ENCODE data around the gene BCAS4.
"Not testable (repeated sequence)": the region's sequence is repeated elsewhere in the genome, so short reads cannot be mapped to it uniquely, and the experiment has no call there.

The BCAS4 gene

GRCh38 chr20:50787181-50787580 is 7.7 kb upstream of the BCAS4 start:
- no peaks in the 10 kb centered on the region for H3K4me1 Mint-ChIP-seq
- H3K9me3 Mint-ChIP-seq = no peaks in the 10 kb centered on the region
- H3K27ac Mint-ChIP-seq = no peak overlapping the region
- H3K4me3 Mint-ChIP-seq = no peak overlapping the region
- H3K36me3 Mint-ChIP-seq = no peaks in the 10 kb centered on the region
- no peaks in the 10 kb centered on the region for H3K27me3 Mint-ChIP-seq

- H3K27ac Mint-ChIP-seq = no peak overlapping the region
- H3K9me3 Mint-ChIP-seq = no peaks in the 10 kb centered on the region
- H3K4me1 Mint-ChIP-seq = peaks cover 6% of the 10 kb centered on the region
- no peak overlapping the region for H3K4me3 Mint-ChIP-seq
- no peaks in the 10 kb centered on the region for H3K27me3 Mint-ChIP-seq
- no peaks in the 10 kb centered on the region for H3K36me3 Mint-ChIP-seq
Measured at GRCh38 chr20:50788045-50788991, 6.5 kb upstream of the BCAS4 start.

GRCh38 chr20:50789968-50790650 is 4.8 kb upstream of the BCAS4 start:
- Mint-ChIP-seq H3K27ac (peak overlapping the region; percentile 26), H3K36me3 (no peaks in the 10 kb centered on the region), H3K27me3 (no peaks in the 10 kb centered on the region), H3K4me3 (no peak overlapping the region), H3K4me1 (peaks cover 6% of the 10 kb centered on the region), H3K9me3 (no peaks in the 10 kb centered on the region)

GRCh38 chr20:50790651-50791277 is 4.1 kb upstream of the BCAS4 start:
- Mint-ChIP-seq H3K4me3 (peak overlapping the region; percentile 58), H3K36me3 (no peaks in the 10 kb centered on the region), H3K9me3 (no peaks in the 10 kb centered on the region), H3K4me1 (peaks cover 11% of the 10 kb centered on the region), H3K27ac (peak overlapping the region; percentile 35), H3K27me3 (no peaks in the 10 kb centered on the region)

- no peaks in the 10 kb centered on the region for H3K36me3 Mint-ChIP-seq
- peak overlapping the region; percentile 5 for H3K4me3 Mint-ChIP-seq
- no peaks in the 10 kb centered on the region for H3K9me3 Mint-ChIP-seq
- no peak overlapping the region for H3K27ac Mint-ChIP-seq
- peaks cover 16% of the 10 kb centered on the region for H3K4me1 Mint-ChIP-seq
- no peaks in the 10 kb centered on the region for H3K27me3 Mint-ChIP-seq
Measured at GRCh38 chr20:50792708-50793574, 1.9 kb upstream of the BCAS4 start.

- Mint-ChIP-seq H3K4me1 (peaks cover 16% of the 10 kb centered on the region), H3K4me3 (peak overlapping the region; percentile 52)
- not testable (repeated sequence) for H3K9me3 Mint-ChIP-seq, H3K27me3 Mint-ChIP-seq, H3K27ac Mint-ChIP-seq, H3K36me3 Mint-ChIP-seq
Measured at GRCh38 chr20:50793575-50794016, 1.3 kb upstream of the BCAS4 start.

GRCh38 chr20:50794181-50794845 is 548 bp upstream of the BCAS4 start:
- H3K4me1 Mint-ChIP-seq = peaks cover 16% of the 10 kb centered on the region

GRCh38 chr20:50797142-50797541 is 2.3 kb downstream of the BCAS4 start:
- H3K36me3 Mint-ChIP-seq = peaks cover 1% of the 10 kb centered on the region
- no peak overlapping the region for H3K27ac Mint-ChIP-seq
- H3K4me3 Mint-ChIP-seq = no peak overlapping the region
- no peaks in the 10 kb centered on the region for H3K9me3 Mint-ChIP-seq
- H3K27me3 Mint-ChIP-seq = no peaks in the 10 kb centered on the region
- H3K4me1 Mint-ChIP-seq = peaks cover 27% of the 10 kb centered on the region

More at GRCh38 chr20:50794181-50794845, 548 bp upstream of the BCAS4 start:
- Mint-ChIP-seq H3K27ac (no peak overlapping the region), H3K9me3 (no peaks in the 10 kb centered on the region), H3K36me3 (no peaks in the 10 kb centered on the region), H3K4me3 (peak overlapping the region; percentile 76), H3K27me3 (no peaks in the 10 kb centered on the region)

GRCh38 chr20:50798650-50799049 is 3.8 kb downstream of the BCAS4 start:
- Mint-ChIP-seq H3K9me3 (no peaks in the 10 kb centered on the region), H3K4me3 (no peak overlapping the region), H3K27ac (no peak overlapping the region), H3K4me1 (peaks cover 24% of the 10 kb centered on the region), H3K27me3 (no peaks in the 10 kb centered on the region), H3K36me3 (peaks cover 1% of the 10 kb centered on the region)

GRCh38 chr20:50799176-50799889 is 4.5 kb downstream of the BCAS4 start:
- Mint-ChIP-seq H3K27ac (peak overlapping the region; percentile 23), H3K27me3 (no peaks in the 10 kb centered on the region), H3K4me1 (peaks cover 26% of the 10 kb centered on the region), H3K9me3 (no peaks in the 10 kb centered on the region), H3K36me3 (peaks cover 1% of the 10 kb centered on the region), H3K4me3 (no peak overlapping the region)

GRCh38 chr20:50799890-50800550 is 5.2 kb downstream of the BCAS4 start:
- H3K9me3 Mint-ChIP-seq = no peaks in the 10 kb centered on the region
- H3K36me3 Mint-ChIP-seq = peaks cover 1% of the 10 kb centered on the region
- peak overlapping the region; percentile 33 for H3K27ac Mint-ChIP-seq
- peaks cover 33% of the 10 kb centered on the region for H3K4me1 Mint-ChIP-seq
- H3K4me3 Mint-ChIP-seq = no peak overlapping the region
- H3K27me3 Mint-ChIP-seq = no peaks in the 10 kb centered on the region

- not testable (repeated sequence) for H3K27me3 Mint-ChIP-seq, H3K4me3 Mint-ChIP-seq, H3K36me3 Mint-ChIP-seq, H3K9me3 Mint-ChIP-seq
- peaks cover 38% of the 10 kb centered on the region for H3K4me1 Mint-ChIP-seq
- peak overlapping the region; percentile 57 for H3K27ac Mint-ChIP-seq
Measured at GRCh38 chr20:50800986-50801746, 6.3 kb downstream of the BCAS4 start.

- H3K27ac Mint-ChIP-seq = peak overlapping the region; percentile 57
- H3K9me3 Mint-ChIP-seq = no peaks in the 10 kb centered on the region
- no peaks in the 10 kb centered on the region for H3K27me3 Mint-ChIP-seq
- peaks cover 41% of the 10 kb centered on the region for H3K4me1 Mint-ChIP-seq
- peaks cover 1% of the 10 kb centered on the region for H3K36me3 Mint-ChIP-seq
- H3K4me3 Mint-ChIP-seq = no peak overlapping the region
Measured at GRCh38 chr20:50801747-50802125, 6.9 kb downstream of the BCAS4 start.
